HEK293 (cell line): ENCODE measurements around the gene CCDC87.

Experiments used
- CTCF ChIP-seq: fragments of 450-650 bp; formaldehyde crosslinking; IDR thresholded peaks from 2 replicates; pipeline ENCODE4 v1.5.1; 2016; ENCODE audit warnings: missing biosample characterization, missing genetic modification characterization
- PBX3 ChIP-seq: sonication (generic); formaldehyde crosslinking; IDR thresholded peaks from 2 replicates; pipeline ENCODE4 v1.8.1; 2022; ENCODE audit warnings: mild to moderate bottlenecking, moderate library complexity, missing genetic modification reagents
- RBAK ChIP-seq: fragments of 450-650 bp; formaldehyde crosslinking; IDR thresholded peaks from 2 replicates; pipeline ENCODE4 v1.5.1; 2016; ENCODE audit warnings: missing biosample characterization, missing genetic modification characterization
- YY1 ChIP-seq: fragments of 450-650 bp; formaldehyde crosslinking; IDR thresholded peaks from 2 replicates; pipeline ENCODE4 v1.5.1; 2018; ENCODE audit warnings: missing biosample characterization, missing genetic modification characterization
- ZNF501 ChIP-seq: fragments of 450-650 bp; formaldehyde crosslinking; IDR thresholded peaks from 2 replicates; pipeline ENCODE4 v1.5.1; 2016; ENCODE audit warnings: missing biosample characterization, missing genetic modification characterization

GRCh38 chr11:66600219-66600618 is 7.4 kb upstream of the CCDC87 start:
- no peak for TF ChIP-seq PBX3 (CRISPR knock-in tag)
- TF ChIP-seq YY1 (tag by site-specific recombination): no peak
- no peak for TF ChIP-seq CTCF
- no peak for TF ChIP-seq ZNF501 (tag by site-specific recombination)
- TF ChIP-seq RBAK (tag by site-specific recombination): no peak
